Glomerular visceral epithelial cell (primary cell): ENCODE measurements around the gene PWWP2B.

Source experiments
- DNase-seq: peaks from one replicate; pipeline ENCODE4 v3.0.0-alpha.2; 2016; ENCODE audit errors: extremely low spot score

Gene PWWP2B

GRCh38 chr10:132459301-132460003 lies 62.5 kb downstream of the PWWP2B start:
- no peak for DNase-seq

- no peak for DNase-seq
Measured at GRCh38 chr10:132460071-132460470, 63.1 kb downstream of the PWWP2B start.

- DNase-seq: no peak
Measured at GRCh38 chr10:132460691-132461090, 63.7 kb downstream of the PWWP2B start.

GRCh38 chr10:132461103-132461682 lies 64.2 kb downstream of the PWWP2B start:
- DNase-seq: no peak

GRCh38 chr10:132461683-132462231 lies 64.8 kb downstream of the PWWP2B start:
- DNase-seq: no peak

- DNase-seq: no peak
Measured at GRCh38 chr10:132462463-132463332, 65.7 kb downstream of the PWWP2B start.

GRCh38 chr10:132463333-132464255 lies 66.6 kb downstream of the PWWP2B start:
- DNase-seq: no peak

GRCh38 chr10:132464256-132465192 lies 67.5 kb downstream of the PWWP2B start:
- DNase-seq: no peak

GRCh38 chr10:132465193-132465888 lies 68.3 kb downstream of the PWWP2B start:
- no peak for DNase-seq

- DNase-seq: no peak
Measured at GRCh38 chr10:132465889-132466519, 69.0 kb downstream of the PWWP2B start.

- no peak for DNase-seq
Measured at GRCh38 chr10:132466520-132467463, 69.8 kb downstream of the PWWP2B start.
